Embryonic facial prominence (tissue), 1 donor: Measurements from ENCODE around the gene USH1C.

Source experiments
- DNase-seq: peaks from one replicate; pipeline ENCODE4 v3.0.0-alpha.2; 2016; ENCODE audit errors: extremely low spot score

Gene USH1C

DNA sequence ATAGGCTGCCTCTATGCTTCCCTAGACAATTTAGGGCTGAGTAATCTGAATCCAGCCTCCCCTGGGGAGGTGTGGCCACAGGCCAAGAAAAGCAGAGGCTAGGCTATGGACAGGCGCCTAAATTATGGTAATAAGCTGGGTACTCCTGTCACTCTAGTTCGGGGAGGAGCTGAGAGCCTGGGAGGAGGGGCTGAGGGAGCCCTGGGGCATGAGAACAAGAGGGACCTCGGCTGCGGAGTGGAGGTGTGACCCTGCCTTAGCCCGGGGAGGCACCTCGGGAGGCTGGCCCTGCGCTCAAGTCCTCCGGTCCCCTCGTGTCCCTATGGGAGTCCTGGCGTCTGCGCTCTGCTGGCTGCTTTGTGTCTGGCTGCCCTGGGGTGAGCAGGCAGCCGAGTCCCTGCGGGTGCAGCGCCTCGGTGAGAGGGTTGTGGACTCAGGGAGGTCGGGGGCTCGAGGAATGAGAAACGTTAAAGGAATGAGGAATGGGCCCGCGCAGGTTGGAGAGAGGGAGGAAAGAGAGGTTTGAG is 2.9 kb upstream of the USH1C start, which contains the start of gene OTOG:
Gene OTOG, plus strand, starts transcription at position 209 of the 527 bp plus-strand sequence. Its CDS starts 114 bp downstream, at position 323.
- DNase-seq, result no peak

DNA sequence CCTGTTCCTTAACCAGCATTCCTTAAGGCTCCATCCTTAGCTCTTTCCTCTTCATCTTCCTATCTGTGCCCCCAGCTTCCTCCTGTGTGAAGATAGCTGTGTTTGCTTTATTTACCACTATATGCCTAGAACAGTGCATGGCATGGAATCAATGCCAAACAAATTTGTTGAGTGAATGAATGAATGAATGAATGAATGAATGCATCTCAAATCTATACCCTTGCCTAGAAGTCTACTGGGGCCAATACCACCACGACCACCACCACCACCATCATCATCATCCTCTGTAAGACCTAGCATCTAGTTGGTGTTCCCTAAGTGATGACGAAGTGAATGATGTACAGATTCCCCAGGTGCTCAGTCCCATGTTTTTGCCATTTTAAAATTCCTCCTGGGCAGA is 2.0 kb upstream of the USH1C start:
- no peak for DNase-seq

DNA sequence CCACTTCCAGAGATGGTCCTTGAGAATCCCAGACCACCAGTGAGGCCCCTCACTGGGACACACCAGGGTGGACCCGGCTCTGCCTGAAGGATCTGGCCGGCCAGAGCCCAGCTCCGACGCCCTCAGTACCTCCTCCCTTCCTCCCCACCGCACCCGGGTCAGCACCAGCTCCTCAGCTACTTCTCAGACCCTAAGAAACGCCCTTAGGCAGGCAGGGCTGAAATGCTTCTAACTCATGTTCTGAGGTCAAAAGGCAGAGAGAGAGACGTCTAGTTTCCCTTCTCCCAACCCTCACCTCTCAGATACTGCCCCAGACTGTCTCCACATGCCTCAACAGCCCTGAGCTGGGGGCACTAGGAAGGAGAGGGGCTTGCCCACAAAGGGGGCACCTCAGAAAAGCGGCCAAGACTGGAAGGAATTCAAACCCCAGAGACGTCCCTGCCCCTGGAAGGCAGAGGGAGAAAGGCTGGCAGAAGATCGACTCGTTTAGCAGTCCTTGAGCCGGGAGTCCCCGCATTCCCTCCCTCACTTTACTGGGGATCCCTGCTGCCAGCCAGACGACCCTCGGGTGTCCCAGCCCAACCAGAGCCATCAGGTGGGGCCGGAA is 539 bp downstream of the USH1C start:
- no peak for DNase-seq

DNA sequence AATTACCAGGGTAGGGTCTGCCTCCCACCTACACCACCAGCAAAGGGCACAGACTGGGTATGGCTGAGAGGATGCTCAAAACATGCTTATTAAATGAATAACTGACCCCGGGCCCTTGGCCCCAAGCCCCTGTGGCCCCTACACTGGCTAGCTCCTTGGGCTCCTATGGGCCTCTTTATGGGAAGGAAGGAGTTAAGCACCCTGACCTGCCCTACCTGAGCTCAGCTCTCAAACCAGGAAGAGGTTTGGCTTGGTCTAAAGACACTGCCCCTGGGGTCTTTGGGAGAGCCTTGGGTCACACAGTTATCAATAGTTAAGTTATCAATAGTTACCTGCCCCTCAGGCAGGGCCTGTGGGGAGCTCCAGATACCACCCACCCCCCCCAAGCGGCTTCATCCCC is 1.2 kb downstream of the USH1C start:
- DNase-seq, result no peak

DNA sequence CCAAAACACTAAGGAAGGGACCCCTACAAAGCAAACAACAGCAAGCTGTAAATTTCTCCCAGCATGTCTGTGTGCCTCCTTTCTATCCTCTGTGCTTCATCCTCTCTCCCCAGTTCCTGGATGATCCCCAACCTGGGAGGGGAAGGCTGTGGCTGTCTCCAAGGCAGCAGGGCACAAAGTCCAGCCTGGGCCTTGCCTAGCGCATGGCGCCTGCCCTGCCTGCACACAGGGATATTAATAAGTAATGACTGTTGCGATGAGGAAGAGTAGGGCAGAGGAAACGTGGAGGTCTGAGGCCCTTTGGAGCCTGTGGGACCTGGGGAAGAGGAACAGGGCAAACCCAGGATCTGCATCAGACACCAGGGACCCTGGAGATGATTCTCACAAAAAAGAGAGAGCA is 2.0 kb downstream of the USH1C start:
- DNase-seq, result no peak

DNA sequence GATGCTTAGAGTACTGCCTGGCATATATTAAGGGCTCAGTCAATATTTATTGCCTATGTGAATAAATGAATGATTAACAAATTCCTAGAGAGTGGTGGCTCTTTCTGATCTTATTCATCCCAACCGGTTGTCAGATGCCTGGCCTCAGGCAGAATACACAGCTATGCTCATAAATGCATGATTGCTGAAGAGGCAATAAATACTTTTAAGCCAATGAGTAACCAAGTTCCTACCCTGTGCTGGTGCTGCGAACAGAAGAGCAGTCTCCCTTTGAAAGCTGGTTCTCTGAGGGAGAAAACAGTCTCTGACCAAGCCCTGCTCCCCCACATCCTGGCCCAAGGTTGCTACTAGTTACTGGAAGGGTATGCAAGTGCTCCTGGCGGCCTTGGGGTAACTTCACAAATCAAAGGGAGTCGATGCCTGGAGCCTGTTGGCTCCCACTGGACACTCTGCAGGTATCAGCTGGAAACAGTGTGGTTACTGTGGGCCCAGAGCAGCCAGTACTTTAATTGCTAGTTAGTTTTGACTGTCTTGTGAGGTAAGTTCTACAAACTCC is 2.8 kb downstream of the USH1C start:
- DNase-seq, result no peak

DNA sequence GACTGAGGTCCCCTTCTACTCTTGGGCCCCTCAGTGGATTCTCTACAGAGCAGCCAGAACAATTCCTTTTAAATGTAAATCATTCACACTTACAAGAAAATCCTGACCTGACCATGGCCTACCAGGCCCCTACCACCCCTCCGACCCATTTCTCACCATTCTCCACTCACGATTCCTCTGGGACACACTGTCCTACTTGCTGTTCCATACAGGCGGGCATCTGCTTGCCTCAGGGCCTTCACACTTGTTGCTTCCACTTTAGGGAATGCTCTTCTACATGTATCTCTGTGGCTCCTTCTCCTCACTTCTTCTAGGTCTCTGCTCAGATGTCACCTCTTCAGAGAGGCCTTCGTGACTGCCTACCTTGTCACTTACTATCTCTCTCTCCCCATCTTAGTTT is 3.4 kb downstream of the USH1C start:
- DNase-seq, result no peak

DNA sequence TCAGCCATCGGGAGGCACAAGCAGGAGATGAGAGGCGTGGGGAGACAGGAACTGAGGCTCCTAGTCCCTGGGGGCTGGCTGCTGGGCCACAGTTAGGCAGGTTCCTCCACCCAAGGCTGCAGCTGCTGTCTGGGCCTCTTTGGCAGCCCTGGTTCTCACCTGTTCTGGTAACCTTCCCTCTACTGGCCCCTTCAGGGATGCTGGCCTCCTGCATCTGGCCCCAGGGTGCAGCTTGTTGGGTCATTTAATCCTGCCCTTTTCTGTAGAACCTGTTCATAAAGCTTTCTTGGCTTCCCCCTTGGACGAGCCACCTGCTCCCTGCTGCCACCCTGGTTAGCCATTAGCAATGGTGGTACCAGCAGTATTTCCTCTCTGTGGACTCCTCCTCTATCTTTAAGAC is 5.5 kb downstream of the USH1C start:
- DNase-seq, result no peak

DNA sequence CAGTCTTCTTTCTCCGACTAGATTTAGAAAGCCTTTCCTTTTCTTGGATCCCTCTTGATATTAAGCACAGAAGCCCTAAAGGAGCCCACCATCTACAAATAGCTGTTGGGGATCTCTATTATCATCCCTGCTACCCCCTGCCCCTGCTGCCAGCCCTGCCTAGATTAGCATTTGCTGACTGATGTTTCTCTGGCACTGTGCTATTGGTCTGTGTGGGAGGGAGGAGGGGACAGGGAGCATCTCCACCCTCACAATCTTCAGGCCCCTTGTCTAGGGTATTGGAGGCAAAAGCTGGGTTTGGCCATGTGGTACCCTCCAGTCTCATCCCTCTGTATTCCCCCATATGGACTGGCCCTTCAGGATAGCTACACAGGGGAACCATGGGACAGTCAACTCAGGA is 6.2 kb downstream of the USH1C start:
- no peak for DNase-seq

DNA sequence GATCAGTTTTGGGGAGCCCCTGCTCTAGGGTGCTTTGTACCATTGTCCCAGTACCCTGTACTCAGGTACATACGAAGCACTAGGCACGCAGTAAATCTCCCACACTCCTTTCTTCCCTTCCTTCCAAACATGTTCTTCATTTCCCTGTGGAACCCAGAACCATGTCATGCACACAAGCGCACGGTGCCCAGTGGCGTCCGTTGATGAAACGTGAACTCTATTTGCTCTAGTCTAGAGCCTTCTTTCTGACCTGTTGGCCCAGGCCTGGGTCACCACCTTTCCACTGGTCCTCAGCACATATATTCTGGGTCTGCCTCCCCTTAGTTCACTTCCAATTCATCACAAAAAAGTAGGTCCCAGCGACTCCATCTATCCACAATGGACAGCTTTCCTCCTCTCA is 7.0 kb downstream of the USH1C start:
- DNase-seq, result no peak

DNA sequence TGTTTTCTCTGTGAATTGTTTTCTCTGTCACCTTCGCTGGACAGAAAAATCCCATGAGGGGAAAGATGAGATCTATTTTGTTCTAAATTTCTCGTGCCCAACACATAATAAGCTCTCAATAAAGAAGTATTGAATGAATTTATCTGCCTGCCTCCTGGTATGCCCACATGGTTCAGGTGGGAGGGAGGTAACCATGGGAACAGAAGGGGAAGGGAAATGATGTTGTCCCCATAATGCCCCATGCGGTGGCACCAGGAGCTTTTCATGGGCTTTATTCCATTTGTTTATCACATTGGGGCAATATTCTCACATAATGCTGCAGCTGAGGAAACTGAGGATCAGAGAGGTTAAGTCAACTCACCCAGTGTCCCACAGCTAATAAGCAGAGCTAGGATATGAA is 8.7 kb downstream of the USH1C start:
- DNase-seq, result no peak

DNA sequence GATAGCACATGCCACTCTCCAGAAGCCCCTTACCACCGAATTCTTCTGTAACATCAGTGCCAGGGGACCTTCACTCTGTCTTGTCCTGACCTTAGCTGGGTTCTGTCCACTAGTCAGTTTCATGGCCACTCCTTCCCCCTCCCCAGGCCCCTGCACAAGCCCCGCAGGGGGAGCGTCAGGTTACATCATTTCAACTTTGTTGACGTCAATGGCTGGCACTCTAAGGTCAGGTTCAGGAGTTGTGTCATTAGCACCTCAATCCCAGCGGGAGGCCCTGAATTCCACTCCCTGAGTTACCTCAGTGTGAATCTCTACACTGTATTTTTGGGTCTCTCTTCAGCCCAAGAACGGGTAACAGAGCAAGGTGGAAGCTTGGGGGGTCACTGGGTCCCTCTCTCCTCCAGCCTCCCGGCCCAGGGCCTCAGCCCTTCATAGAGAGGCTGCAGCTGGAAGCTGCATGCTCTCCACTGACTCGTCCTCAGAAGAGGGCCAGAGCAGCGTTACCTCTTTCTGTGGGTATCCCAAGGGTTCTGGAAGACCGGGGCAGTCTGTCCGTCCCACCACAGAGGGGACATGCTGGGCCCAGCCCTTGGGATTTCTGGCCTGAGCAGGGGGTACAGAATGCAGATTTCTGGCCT is 10.3 kb downstream of the USH1C start:
- no peak for DNase-seq

DNA sequence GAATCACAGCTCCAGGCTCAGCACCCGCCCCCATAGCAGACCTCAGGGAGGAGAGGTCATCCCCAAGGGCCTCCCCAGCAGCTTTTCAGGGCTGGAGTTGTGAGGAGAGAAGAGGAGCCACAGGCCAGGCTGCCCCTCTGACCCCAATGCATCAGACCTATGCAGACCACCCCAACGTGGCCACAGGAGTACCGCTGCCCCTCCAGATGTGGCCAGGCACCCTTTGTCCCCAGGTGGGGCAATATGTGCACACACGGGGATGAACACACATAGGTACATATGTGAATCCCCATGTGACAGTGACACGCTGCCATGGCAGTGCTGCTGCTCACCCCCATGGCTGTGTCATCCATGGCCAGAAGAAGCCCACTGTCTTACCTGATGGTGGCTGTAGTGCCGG is 10.9 kb downstream of the USH1C start:
- DNase-seq, result no peak

DNA sequence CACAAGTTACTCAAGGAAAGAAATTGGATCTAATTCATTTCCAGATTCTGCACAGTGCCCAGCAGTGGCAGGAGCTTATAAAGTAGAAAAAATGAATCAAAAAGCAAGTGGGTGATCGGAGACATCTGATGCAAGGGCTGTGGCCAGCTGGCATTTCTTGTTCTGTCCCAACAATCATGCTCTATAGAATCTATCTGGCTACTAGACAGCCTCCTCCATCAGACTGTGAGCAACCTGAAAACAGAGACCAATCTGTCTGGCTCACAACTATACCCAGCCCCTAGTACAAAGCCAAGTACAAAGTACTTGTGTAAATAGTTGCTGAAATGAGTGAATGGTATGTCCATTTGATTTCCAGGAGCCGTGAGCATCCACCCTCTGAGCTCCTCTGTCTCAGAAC is 11.4 kb downstream of the USH1C start:
- no peak for DNase-seq

DNA sequence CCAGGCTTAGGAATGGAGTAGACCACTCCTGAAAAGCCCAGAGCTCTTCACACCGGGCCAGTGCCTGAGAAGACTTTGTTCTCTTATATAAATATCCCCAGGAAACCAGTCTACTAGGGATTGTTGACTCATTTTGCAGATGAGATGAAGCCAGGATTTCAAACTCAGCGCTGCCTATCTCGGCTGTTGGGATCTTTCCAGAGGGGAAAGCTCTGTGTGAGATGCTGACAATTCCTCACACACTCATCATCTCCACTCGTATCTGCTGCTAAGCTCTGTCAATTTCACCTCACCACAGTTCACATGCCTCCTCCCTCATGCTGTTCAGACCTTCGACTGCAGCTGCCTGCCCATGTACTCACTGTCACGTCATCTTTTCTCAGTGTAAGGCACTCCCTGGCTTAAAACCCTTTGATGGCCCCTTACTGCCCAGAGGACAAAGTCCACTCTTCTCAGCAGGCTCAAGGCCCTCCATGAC is 12.5 kb downstream of the USH1C start:
- DNase-seq, result no peak

DNA sequence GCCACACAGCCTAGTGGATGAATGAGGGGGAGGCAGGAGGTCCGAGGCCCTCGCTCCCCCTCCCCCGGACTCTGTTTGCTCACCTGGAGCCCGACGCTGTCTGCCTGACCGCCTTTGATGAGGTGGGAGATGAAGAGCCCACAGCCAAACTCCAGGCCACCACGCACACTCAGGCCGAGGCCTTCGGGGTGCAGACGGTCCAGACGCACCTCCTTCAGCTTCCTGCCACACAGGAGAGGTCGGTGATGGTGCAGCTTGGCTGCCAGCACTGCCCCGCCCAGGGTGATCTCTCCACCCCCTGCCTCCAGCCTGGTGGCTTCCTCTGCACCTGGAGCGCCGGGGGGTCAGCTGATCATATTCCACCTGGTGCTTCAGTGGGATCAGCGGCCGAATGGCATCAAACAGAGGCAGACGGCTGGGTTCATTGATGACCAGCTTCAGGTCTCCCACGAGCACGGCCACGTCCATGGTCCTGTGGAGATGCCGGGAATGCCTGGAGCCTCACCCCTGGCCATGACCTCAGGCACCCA is 13.1 kb downstream of the USH1C start:
- DNase-seq, result no peak

DNA sequence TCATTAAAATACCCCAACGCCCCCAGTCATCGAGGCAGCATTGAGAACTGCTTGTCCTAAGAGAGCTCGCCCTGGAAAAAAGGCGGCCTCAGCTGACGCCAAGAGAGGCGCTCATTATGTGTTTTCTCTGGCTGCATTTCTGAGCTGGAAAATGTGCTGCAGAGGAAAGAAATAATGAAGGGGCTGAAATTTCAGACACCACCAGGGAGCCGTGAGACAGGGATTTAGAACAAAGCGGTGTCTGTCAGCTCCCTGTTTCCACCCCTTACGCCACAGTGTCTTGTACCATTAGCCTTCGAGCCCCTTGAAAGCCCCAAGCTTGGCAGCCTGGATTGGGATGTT is 14.4 kb downstream of the USH1C start:
- DNase-seq, result peak; percentile 59

DNA sequence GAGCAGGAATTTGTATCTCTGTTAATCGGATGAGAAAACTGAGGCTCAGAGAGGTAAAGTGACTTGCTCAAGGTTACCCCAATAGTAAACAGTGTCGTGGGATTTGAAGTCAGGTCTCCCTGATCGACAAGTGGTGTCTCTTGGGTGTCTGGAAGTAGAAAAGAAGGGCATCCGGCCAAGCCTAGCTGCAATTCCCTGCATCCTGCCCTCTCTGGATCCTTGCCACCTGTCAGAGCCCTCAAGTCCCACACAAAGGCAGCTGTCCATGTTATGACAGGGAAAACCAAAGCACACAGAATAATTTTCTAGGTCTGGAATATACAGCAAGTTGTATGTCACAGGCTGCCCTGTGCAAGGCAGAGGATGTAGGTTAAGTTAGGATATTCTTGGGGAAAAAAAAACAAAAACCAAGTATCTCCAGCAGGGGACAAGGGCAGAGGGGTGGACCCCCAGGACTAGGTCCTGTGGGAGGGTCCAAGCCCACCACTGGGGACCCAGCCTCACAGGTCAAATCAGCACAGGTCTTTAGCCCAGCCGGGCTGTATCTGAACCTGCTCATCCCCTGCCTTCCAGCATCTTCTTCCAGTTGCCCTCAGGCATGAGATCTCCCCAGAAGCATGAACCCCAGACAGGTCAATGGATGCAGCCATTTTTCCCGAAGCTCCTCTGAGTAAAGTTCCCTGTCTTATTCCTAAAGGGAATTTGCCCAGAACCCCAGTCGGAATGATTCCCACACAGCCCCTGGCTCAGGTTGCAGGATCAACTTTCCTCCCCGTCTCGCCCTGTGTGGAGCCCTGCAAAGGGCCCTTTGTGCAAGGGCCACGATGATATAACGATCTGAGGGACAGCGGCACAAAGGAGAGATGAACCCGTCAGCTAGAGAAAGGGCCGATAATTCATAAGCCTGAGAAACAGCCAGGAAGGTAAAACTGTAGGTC is 15.0 kb downstream of the USH1C start:
- DNase-seq, result no peak

DNA sequence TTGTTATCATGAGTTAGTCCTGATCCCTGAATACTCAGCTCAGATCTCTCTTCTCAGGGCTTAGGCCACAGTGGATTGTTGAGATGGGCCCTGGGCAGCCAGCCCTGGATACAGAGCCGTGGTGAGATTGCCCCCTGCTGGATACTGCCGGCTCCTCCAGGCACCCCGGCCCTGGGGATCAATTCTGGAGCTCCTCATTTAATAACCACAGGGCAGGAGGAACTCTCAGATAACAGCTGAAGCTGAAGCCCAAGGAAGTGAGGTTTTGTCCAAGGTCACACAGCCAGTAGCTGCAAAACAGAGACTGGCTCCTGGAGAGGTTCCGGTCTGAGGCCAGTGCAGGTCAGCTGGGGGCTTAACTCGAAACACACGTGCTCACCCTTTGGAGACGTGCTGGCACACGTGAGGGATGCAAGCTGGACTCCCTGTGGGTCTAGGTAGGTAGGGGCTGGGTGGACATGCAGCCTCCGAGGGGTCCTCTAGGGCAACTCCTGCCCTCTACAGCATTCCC is 16.0 kb downstream of the USH1C start:
- no peak for DNase-seq

DNA sequence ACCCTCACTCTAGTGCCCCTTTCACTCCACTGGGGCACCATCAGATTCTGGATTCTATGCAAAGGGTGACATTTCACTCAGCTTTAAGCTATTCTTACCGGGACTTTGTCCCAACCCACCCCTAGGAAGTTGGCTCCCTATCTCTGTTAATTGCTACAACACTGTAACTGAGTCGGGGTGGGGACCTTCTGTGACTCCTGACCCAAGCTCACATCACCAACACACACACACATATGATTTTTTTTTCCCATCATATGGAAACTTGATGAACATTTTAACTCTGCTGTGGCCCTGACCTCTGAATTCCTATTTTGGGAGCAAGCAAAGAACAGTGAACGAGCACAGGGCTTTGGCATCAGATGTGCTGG is 16.6 kb downstream of the USH1C start:
- no peak for DNase-seq

DNA sequence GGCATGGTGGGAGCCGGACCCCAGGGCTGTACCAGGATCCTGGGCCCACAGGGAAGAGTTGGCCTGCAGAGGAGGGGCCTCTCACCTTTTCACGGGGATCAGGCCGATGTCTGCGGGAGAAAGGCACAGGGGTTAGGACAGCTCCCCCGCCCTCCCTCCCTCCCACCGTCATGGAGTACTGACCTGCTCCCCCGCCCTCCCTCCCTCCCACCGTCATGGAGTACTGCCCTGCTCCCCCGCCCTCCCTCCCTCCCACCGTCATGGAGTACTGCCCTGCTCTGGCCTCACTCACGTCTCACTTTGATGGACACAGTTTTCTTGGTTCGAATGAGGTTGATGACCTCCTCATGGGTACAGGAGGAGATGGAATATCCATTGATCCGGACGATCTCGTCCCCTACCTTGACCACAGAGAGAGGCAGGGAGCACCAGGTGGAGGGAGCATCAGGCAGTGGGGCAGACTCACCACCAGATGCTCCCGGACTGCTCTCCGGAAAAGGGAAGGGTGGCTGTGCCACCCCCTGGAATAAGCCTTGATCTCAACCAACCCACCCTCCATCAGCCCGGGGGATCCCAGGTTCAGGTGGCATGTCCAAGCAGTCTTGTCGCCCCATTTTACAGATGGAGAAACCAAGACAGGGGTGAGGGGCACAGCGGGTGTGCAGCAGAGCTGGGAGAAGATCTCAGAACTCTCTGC is 17.1 kb downstream of the USH1C start:
- DNase-seq, result no peak
